ENCODE data around the gene TBX21. TPM values are rescaled to one million over a fixed set of nuclear protein-coding genes. Genes with fewer than 3 reads are reported as not detected.

Gene TBX21
- total RNA-seq, 1 experiment from 2014 or later, result 0.15 TPM

GRCh38 chr17:47792457-47792856, 59.4 kb downstream of the TBX21 start:
- H3K4me1 Mint-ChIP-seq, result peaks cover 7% of the 10 kb centered on the region; the same call in 1 of the 2 replicates
- no peak for TF ChIP-seq CBFB (CRISPR knock-in tag; IDR thresholded peaks at IDR 0.05; ENCODE audit: low read depth)
- TF ChIP-seq NFE2L1 (CRISPR knock-in tag; IDR thresholded peaks at IDR 0.05), result no peak
- no peak for TF ChIP-seq E2F4 (CRISPR knock-in tag; IDR thresholded peaks at IDR 0.05; ENCODE audit: borderline replicate concordance, low read depth)
- no peak for TF ChIP-seq MLX (CRISPR knock-in tag; IDR thresholded peaks at IDR 0.05)
- no peak for TF ChIP-seq ATF1 (CRISPR knock-in tag; IDR thresholded peaks at IDR 0.05)
- TF ChIP-seq ETV6 (CRISPR knock-in tag; IDR thresholded peaks at IDR 0.05), result no peak
- no peak for TF ChIP-seq FOXP4 (CRISPR knock-in tag; IDR thresholded peaks at IDR 0.05)
- no peak for TF ChIP-seq CREB1 (CRISPR knock-in tag; IDR thresholded peaks at IDR 0.05)
- no peak for TF ChIP-seq SP1 (CRISPR knock-in tag; conservative IDR thresholded peaks at IDR 0.05)
- TF ChIP-seq E2F1 (CRISPR knock-in tag; IDR thresholded peaks at IDR 0.05), result no peak
- TF ChIP-seq ZNF317 (CRISPR knock-in tag; IDR thresholded peaks at IDR 0.05; ENCODE audit: borderline replicate concordance, low read depth), result no peak
- no peak for TF ChIP-seq RELA (CRISPR knock-in tag; IDR thresholded peaks at IDR 0.05; ENCODE audit: borderline replicate concordance)
- TF ChIP-seq ESRRA (CRISPR knock-in tag; IDR thresholded peaks at IDR 0.05; ENCODE audit: borderline replicate concordance), result no peak
- H3K9me3 Mint-ChIP-seq, result no peaks in the 10 kb centered on the region
- no peak overlapping the region for H3K4me3 Mint-ChIP-seq
- peaks cover 77% of the 10 kb centered on the region for H3K27me3 Mint-ChIP-seq (ENCODE audit: low read depth)
- DNase-seq (ENCODE audit: low spot score) (no peak), ATAC-seq (no peak)
- no peaks in the 10 kb centered on the region for H3K36me3 Mint-ChIP-seq
- H3K27ac Mint-ChIP-seq, result no peak overlapping the region
- POLR2A ChIA-PET, result no interaction called here
- CTCF ChIA-PET, result interaction anchor here (1.3 kb wide), 1 partner anchor 17 kb away, joined by 4 read pairs; no protein-coding TSS in a partner anchor

GRCh38 chr17:47792979-47793378, 59.9 kb downstream of the TBX21 start:
- TF ChIP-seq IRF1 (CRISPR knock-in tag; IDR thresholded peaks at IDR 0.05), result no peak
- no peak for TF ChIP-seq ESRRA (CRISPR knock-in tag; IDR thresholded peaks at IDR 0.05; ENCODE audit: borderline replicate concordance)
- H3K27ac Mint-ChIP-seq, result no peak overlapping the region
- H3K9me3 Mint-ChIP-seq, result no peaks in the 10 kb centered on the region
- H3K4me3 Mint-ChIP-seq, result no peak overlapping the region
- DNase-seq (ENCODE audit: low spot score) (no peak), ATAC-seq (no peak)
- ChIA-PET POLR2A (no interaction called here), CTCF (interaction anchor here (1.3 kb wide), 1 partner anchor 17 kb away, joined by 4 read pairs; no protein-coding TSS in a partner anchor)
- H3K36me3 Mint-ChIP-seq, result no peaks in the 10 kb centered on the region
- peaks cover 7% of the 10 kb centered on the region; the same call in 1 of the 2 replicates for H3K4me1 Mint-ChIP-seq
- H3K27me3 Mint-ChIP-seq (ENCODE audit: low read depth), result peaks cover 72% of the 10 kb centered on the region

Other genes with a start within 250 kb of the TBX21 start
- gene NPEPPS, start 202.1 kb upstream of the TBX21 start, total RNA-seq (2021), result 97.1 to 127 TPM (median 111 TPM) in 3 replicates
- 437 to 506 TPM (median 452 TPM) in 3 replicates for gene KPNB1, start 83.3 kb upstream of the TBX21 start, total RNA-seq (2021)
- gene TBKBP1, start 39.1 kb upstream of the TBX21 start, total RNA-seq (2021), result 14.7 to 17.4 TPM (median 15.8 TPM) in 3 replicates
- 8.2 to 13.5 TPM (median 10.7 TPM) in 3 replicates for gene OSBPL7, start 88.6 kb downstream of the TBX21 start, total RNA-seq (2021)
- gene MRPL10, start 98.3 kb downstream of the TBX21 start, total RNA-seq (2021), result 80.1 to 87.0 TPM (median 85.3 TPM) in 3 replicates
- 0.09 to 0.39 TPM (median 0.30 TPM) in 3 replicates for gene LRRC46, start 98.4 kb downstream of the TBX21 start, total RNA-seq (2021)
- 50.8 to 54.1 TPM (median 51.6 TPM) in 3 replicates for gene SCRN2, start 108.0 kb downstream of the TBX21 start, total RNA-seq (2021)
- gene SP6, start 117.9 kb downstream of the TBX21 start, total RNA-seq (2021), result 2.0 to 3.3 TPM (median 2.3 TPM) in 3 replicates
- gene SP2, start 163.0 kb downstream of the TBX21 start, total RNA-seq (2021), result 9.9 to 11.5 TPM (median 10.7 TPM) in 3 replicates
- 12.2 to 17.8 TPM (median 17.2 TPM) in 3 replicates for gene PNPO, start 208.3 kb downstream of the TBX21 start, total RNA-seq (2021)
- gene PRR15L, start 224.6 kb downstream of the TBX21 start, total RNA-seq (2021), result 0.59 to 1.1 TPM (median 1.1 TPM) in 3 replicates
- gene CDK5RAP3, start 237.9 kb downstream of the TBX21 start, total RNA-seq (2021), result 128 to 143 TPM (median 138 TPM) in 3 replicates